NCI-H1092 (cell line): ENCODE data around the gene LIME1.

Experiments used
- DNase-seq: peaks from one replicate; lab custom pipeline; 2025; lab: John Stamatoyannopoulos, UW

LIME1 gene

GRCh38 chr20:63739130-63740069, 2.9 kb downstream of the LIME1 start, which contains the start of gene SLC2A4RG:
Gene SLC2A4RG (plus strand): TSS chr20:63739776. CDS start chr20:63739913, 137 bp downstream.
- DNase-seq: peak; percentile 51

- DNase-seq: peak; percentile 34
These were observed 3.7 kb downstream of the LIME1 start for GRCh38 chr20:63740070-63740626.

GRCh38 chr20:63740627-63741353, 4.3 kb downstream of the LIME1 start:
- peak; percentile 52 for DNase-seq

- no peak for DNase-seq
These were observed 4.9 kb downstream of the LIME1 start for GRCh38 chr20:63741354-63741675.

GRCh38 chr20:63741676-63742380, 5.4 kb downstream of the LIME1 start:
- DNase-seq: no peak

GRCh38 chr20:63742381-63743024, 6.0 kb downstream of the LIME1 start:
- no peak for DNase-seq

- no peak for DNase-seq
These were observed 6.9 kb downstream of the LIME1 start for GRCh38 chr20:63743210-63743970.

- DNase-seq: no peak
These were observed 7.7 kb downstream of the LIME1 start for GRCh38 chr20:63744158-63744557.

- DNase-seq: no peak
These were observed 8.3 kb downstream of the LIME1 start for GRCh38 chr20:63744574-63745423.

- DNase-seq: no peak
These were observed 9.0 kb downstream of the LIME1 start for GRCh38 chr20:63745424-63745805.

- no peak for DNase-seq
These were observed 9.7 kb downstream of the LIME1 start for GRCh38 chr20:63745961-63746731.

GRCh38 chr20:63746751-63747315, 10.4 kb downstream of the LIME1 start:
- no peak for DNase-seq

- no peak for DNase-seq
These were observed 11.2 kb downstream of the LIME1 start for GRCh38 chr20:63747622-63748069.

- no peak for DNase-seq
These were observed 11.8 kb downstream of the LIME1 start for GRCh38 chr20:63748070-63748933.

- DNase-seq: no peak
These were observed 12.4 kb downstream of the LIME1 start for GRCh38 chr20:63748934-63749270.

GRCh38 chr20:63749597-63750508, 13.4 kb downstream of the LIME1 start:
- DNase-seq: no peak
